Brain pericyte (primary cell): ENCODE measurements around the gene KHDC4.
"Not testable (repeated sequence)": the region's sequence is repeated elsewhere in the genome, so short reads cannot be mapped to it uniquely, and the experiment has no call there.

Experiments used
- DNase-seq: peaks from one replicate; pipeline ENCODE4 v3.0.0-alpha.2; 2012; ENCODE audit warnings: low read depth, low spot score

The KHDC4 gene

GRCh38 chr1:155904261-155904660 lies 30.0 kb downstream of the KHDC4 start:
- no peak for DNase-seq

GRCh38 chr1:155900161-155900560 lies 34.1 kb downstream of the KHDC4 start:
- no peak for DNase-seq

GRCh38 chr1:155899683-155900082 lies 34.5 kb downstream of the KHDC4 start:
- DNase-seq: no peak

- DNase-seq: no peak
These were observed 35.3 kb downstream of the KHDC4 start for GRCh38 chr1:155898888-155899287.

- no peak for DNase-seq
These were observed 36.5 kb downstream of the KHDC4 start for GRCh38 chr1:155897746-155898145.

GRCh38 chr1:155896476-155896875 lies 37.7 kb downstream of the KHDC4 start:
- DNase-seq: not testable (repeated sequence)

- DNase-seq: not testable (repeated sequence)
These were observed 38.6 kb downstream of the KHDC4 start for GRCh38 chr1:155895617-155896016.

- DNase-seq: no peak
These were observed 40.6 kb downstream of the KHDC4 start for GRCh38 chr1:155893389-155894142.

- no peak for DNase-seq
These were observed 41.4 kb downstream of the KHDC4 start for GRCh38 chr1:155892796-155893195.

- no peak for DNase-seq
These were observed 44.0 kb downstream of the KHDC4 start for GRCh38 chr1:155890251-155890650.

- DNase-seq: no peak
These were observed 44.6 kb downstream of the KHDC4 start for GRCh38 chr1:155889566-155889965.

GRCh38 chr1:155888481-155888880 lies 45.7 kb downstream of the KHDC4 start:
- DNase-seq: no peak

GRCh38 chr1:155884982-155885381 lies 49.2 kb downstream of the KHDC4 start:
- no peak for DNase-seq

- DNase-seq: no peak
These were observed 49.9 kb downstream of the KHDC4 start for GRCh38 chr1:155884031-155884960.

GRCh38 chr1:155882766-155883165 lies 51.4 kb downstream of the KHDC4 start:
- no peak for DNase-seq

- no peak for DNase-seq
These were observed 52.0 kb downstream of the KHDC4 start for GRCh38 chr1:155882235-155882634.

- DNase-seq: no peak
These were observed 53.3 kb downstream of the KHDC4 start for GRCh38 chr1:155880950-155881349.

GRCh38 chr1:155880251-155880650 lies 54.0 kb downstream of the KHDC4 start:
- DNase-seq: no peak

GRCh38 chr1:155877945-155878344 lies 56.3 kb downstream of the KHDC4 start:
- no peak for DNase-seq

GRCh38 chr1:155873860-155874259 lies 60.4 kb downstream of the KHDC4 start:
- no peak for DNase-seq

- DNase-seq: no peak
These were observed 61.7 kb downstream of the KHDC4 start for GRCh38 chr1:155872527-155872926.

GRCh38 chr1:155871390-155871789 lies 62.8 kb downstream of the KHDC4 start:
- DNase-seq: no peak

- DNase-seq: no peak
These were observed 66.4 kb downstream of the KHDC4 start for GRCh38 chr1:155867766-155868165.
